GM21619 (cell line): Measurements from ENCODE around the gene RTF2.
A peak's percentile ranks its signal among the peaks of the same experiment; 100 is the strongest.

Experiments
- ATAC-seq: cut with Tn5 transposase; IDR thresholded peaks from one replicate; pipeline ENCODE4 v1.9.1; 2021; ENCODE audit not compliant: unreplicated experiment

Gene RTF2

GRCh38 chr20:56437196-56437960, 31.0 kb upstream of the RTF2 start:
- no peak for ATAC-seq

DNA sequence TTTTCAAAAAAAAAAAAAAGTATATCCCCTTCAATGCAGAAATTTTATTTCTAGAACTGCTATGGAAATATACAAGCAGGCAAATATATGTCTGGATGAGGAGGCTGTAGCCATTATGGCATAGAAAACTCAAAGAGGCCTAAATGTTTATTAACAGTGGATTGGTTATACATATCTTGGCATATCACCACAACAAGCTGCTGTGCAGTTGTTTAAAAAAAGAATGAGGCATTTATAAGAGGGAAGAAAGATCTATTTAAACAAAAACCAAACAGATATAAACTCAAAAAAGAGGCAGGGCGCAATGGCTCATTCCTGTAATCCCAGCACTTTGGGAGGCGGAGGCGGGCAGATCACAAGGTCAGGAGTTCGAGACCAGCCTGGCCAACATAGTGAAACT, 30.1 kb upstream of the RTF2 start:
- no peak for ATAC-seq

DNA sequence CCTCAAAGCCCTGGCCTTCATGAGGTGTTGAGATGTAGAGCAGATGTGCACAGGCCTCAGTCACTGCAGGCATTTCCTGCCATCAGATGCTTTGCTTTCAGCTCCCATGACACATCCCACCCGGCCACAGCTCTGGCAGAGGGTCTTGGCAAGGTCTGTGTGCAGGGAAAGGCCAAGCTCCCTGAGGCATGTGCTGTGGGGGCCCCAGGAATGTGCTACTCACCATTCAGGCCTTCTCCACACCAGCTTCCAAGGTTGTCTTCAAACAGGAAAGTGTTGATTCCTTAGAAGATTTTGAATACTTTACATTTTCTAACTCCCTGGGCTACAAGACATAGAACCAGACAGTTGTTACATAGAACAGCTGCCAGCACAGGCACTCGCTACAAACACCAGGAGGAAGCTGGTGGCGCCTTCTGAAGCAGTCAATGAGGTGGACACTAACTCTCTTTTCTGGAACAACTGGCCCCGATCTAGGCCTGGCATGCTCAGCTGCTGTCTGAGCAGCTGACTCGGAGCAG, 28.6 kb upstream of the RTF2 start:
- no peak for ATAC-seq

- peak; percentile 81 for ATAC-seq
Measured at GRCh38 chr20:56440346-56441007, 27.9 kb upstream of the RTF2 start.

- ATAC-seq: no peak
Measured at GRCh38 chr20:56442389-56443365, 25.8 kb upstream of the RTF2 start.

GRCh38 chr20:56443654-56444540, 24.5 kb upstream of the RTF2 start:
- ATAC-seq: no peak

DNA sequence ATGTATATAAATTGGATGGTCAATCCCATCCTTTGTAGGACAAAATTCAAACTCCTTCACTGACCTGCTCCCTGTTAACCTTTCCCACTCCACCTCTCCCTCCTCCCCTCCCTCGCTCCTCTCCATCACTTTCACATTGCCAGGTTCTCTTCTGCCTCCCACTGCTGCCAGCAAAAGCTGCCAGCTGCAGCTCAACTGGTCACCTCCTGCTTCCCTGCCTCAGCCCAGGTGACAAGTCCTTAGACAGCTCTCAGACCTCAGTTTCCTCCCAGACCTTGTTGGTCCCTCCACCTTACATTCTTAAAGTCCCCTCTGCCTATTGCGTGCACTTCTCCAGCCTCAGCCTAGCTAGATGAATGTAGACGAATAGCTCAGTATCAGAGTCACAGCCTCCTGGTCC, 23.3 kb upstream of the RTF2 start:
- no peak for ATAC-seq

- ATAC-seq: no peak
Measured at GRCh38 chr20:56445540-56445939, 22.9 kb upstream of the RTF2 start.

GRCh38 chr20:56447227-56447626, 21.2 kb upstream of the RTF2 start:
- no peak for ATAC-seq

GRCh38 chr20:56449459-56449858, 19.0 kb upstream of the RTF2 start:
- no peak for ATAC-seq

GRCh38 chr20:56451056-56451765, 17.2 kb upstream of the RTF2 start:
- ATAC-seq: no peak

GRCh38 chr20:56453352-56453751, 15.1 kb upstream of the RTF2 start:
- ATAC-seq: peak; percentile 66

DNA sequence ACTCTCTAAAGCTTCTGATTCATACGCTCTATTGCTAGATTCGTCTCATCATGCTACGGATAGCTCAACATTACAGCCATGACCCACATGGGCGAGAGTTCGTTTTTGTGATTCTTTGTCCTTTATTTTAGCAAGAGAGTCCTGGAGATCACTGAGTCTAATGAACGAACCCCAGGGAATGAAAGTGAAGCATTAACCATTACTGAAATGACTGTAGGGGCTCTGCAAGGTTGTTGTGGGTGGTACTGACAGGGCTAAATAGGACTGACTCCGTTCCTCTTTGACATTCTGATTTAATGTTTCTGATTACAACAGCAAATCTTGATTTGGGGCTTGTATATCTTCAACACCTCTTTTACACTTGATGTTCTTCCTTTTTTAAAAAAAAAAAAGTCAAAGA, 13.7 kb upstream of the RTF2 start:
- peak; percentile 88 for ATAC-seq

DNA sequence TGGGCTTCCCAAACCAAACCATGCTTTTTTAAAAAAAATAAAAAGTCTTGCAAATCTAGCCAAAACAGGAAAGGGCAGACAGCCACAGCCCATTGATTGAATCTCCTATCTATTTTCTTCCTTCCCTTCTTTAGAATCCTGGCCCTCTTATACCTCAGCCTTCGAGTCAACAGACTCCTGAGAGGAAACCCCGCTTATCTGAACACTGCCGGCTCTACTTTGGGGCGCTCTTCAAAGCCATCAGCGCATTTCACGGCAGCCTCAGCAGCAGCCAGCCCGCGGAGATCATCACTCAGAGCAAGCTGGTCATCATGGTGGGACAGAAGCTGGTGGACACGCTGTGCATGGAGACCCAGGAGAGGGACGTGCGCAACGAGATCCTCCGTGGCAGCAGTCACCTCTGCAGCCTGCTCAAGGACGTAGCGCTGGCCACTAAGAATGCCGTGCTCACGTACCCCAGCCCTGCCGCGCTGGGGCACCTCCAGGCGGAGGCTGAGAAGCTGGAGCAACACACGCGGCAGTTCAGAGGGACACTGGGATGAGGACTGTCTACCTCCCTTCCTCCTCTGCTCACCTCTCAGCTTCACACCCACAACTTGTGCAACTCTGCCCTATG, 10.1 kb upstream of the RTF2 start:
- no peak for ATAC-seq

DNA sequence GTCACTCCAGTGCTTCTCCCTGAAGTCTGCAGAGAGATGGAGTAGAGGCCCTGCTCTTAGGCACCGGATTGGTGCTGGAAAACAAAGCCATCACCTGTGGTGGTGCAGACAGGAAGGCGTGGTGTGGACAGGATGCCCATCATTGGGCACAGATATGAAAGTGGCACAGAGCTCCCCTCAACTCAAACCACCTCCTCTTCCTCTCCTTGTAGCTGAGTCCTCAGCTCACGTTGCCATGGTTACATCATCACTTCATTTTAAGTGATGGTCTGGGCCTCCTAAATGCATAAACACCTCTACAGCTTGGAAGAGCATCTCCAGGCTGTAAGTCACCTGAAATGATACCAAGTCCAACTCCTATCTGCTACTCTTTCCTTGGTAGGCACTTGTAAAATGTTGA, 8.0 kb upstream of the RTF2 start:
- ATAC-seq: no peak

DNA sequence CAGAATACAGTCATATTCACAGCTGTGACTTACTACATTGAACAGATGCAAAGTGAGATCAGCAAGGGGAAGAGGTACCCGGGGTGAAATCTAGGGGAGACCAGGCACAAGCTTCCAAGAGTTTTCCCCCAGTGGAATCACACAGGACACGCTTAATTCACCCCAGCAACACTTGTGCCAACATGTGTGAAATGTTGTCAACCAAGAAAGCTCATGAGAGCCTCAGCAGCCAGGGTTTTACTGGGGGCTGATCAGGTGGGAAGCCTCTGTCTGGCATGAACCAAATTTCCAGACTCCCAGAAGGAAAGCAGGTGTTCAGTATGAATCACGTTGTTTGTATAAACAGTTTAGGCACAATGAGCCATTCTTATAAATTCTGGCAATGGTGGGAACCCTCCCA, 6.9 kb upstream of the RTF2 start:
- ATAC-seq: no peak

- no peak for ATAC-seq
Measured at GRCh38 chr20:56463428-56463827, 5.0 kb upstream of the RTF2 start.

- no peak for ATAC-seq
Measured at GRCh38 chr20:56465997-56466396, 2.4 kb upstream of the RTF2 start.

DNA sequence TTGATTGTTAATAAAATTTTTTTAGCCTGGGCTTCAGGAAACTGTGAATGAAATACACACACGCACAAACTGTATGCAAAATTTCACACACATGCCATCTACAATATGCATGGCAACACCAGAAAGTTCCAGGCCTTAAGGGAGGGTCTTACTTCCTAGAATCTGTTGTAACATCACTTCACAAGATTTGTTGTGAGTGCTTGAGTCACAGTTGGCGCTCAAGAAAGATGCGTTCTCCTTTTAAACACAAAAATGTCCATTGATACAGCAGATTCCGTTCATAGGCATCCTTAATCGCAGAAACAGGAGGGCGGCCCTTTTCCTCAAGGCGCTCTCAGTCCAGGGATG, 485 bp upstream of the RTF2 start:
- ATAC-seq: peak; percentile 7
